Fibroblast of pulmonary artery (primary cell): Measurements from ENCODE around the gene R3HDM2.
"Not testable (repeated sequence)": the region's sequence is repeated elsewhere in the genome, so short reads cannot be mapped to it uniquely, and the experiment has no call there.

Experiments
- DNase-seq: peaks from one replicate; pipeline ENCODE4 v3.0.0-alpha.2; 2010; ENCODE audit warnings: low read depth
- H3K4me3 ChIP-seq: replicated peaks from 2 replicates; pipeline ENCODE4 v1.5.1; 2011; ENCODE audit warnings: low read depth, mild to moderate bottlenecking, control low read depth, low read length, moderate library complexity
- CTCF ChIP-seq: IDR thresholded peaks from 2 replicates; pipeline ENCODE4 v1.5.1; 2011; ENCODE audit warnings: mild to moderate bottlenecking, control low read depth, low read length, inconsistent platforms; ENCODE audit errors: missing control alignments

The R3HDM2 gene

GRCh38 chr12:57420482-57420881 lies 10.4 kb downstream of the R3HDM2 start:
- H3K4me3 ChIP-seq, result no peak overlapping the region
- no peak for DNase-seq

GRCh38 chr12:57419495-57419894 lies 11.3 kb downstream of the R3HDM2 start:
- H3K4me3 ChIP-seq, result no peak overlapping the region
- no peak for DNase-seq
- TF ChIP-seq CTCF, result no peak

More at GRCh38 chr12:57420482-57420881, 10.4 kb downstream of the R3HDM2 start:
- no peak for TF ChIP-seq CTCF

- DNase-seq, result no peak
- H3K4me3 ChIP-seq, result no peak overlapping the region
- TF ChIP-seq CTCF, result no peak
These were observed 12.6 kb downstream of the R3HDM2 start for GRCh38 chr12:57418255-57418654.

- DNase-seq, result peak; percentile 8
- TF ChIP-seq CTCF, result no peak
- no peak overlapping the region for H3K4me3 ChIP-seq
These were observed 14.5 kb downstream of the R3HDM2 start for GRCh38 chr12:57416039-57416996.

GRCh38 chr12:57415088-57415487 lies 15.8 kb downstream of the R3HDM2 start:
- no peak overlapping the region for H3K4me3 ChIP-seq
- TF ChIP-seq CTCF, result no peak

GRCh38 chr12:57414160-57414559 lies 16.7 kb downstream of the R3HDM2 start:
- not testable (repeated sequence) for H3K4me3 ChIP-seq, DNase-seq

More at GRCh38 chr12:57415088-57415487, 15.8 kb downstream of the R3HDM2 start:
- no peak for DNase-seq

GRCh38 chr12:57410534-57410933 lies 20.3 kb downstream of the R3HDM2 start:
- DNase-seq, result no peak
- no peak for TF ChIP-seq CTCF
- no peak overlapping the region for H3K4me3 ChIP-seq
